ENCODE results near the gene PAPPA. TPM values are rescaled to one million over a fixed set of nuclear protein-coding genes. Genes with fewer than 3 reads are reported as not detected.

PAPPA gene
- total RNA-seq, 1 donor from 2014 or later, result 1.1 TPM

DNA sequence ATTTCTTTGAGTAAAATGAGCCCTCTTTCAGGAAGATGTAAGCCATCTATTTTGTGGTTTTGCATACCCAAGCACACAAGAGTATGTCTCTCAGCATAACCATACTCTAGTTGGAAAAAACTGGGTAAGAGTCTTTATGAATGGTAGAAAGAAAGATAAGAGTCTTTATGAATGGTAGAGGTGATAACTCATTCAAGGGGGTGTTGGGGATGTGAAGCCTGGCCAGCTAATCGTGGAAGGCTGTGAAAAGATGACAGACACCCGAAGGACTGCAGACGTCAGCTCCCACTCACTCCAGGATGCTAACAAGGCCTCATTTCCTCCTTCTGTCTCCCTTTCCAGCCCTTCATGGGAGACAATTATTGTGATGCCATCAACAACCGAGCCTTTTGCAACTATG, 228.5 kb downstream of the PAPPA start:
- no peak for ATAC-seq

GRCh38 chr9:116383133-116383532, 229.5 kb downstream of the PAPPA start:
- no peak for ATAC-seq
- intact Hi-C loops (cut with DNase I), result no loop called here
- no peak for DNase-seq (ENCODE audit: missing footprints)

More for the DNA sequence above, 228.5 kb downstream of the PAPPA start:
- intact Hi-C loops (cut with DNase I), result no loop called here
- DNase-seq (ENCODE audit: missing footprints), result no peak

DNA sequence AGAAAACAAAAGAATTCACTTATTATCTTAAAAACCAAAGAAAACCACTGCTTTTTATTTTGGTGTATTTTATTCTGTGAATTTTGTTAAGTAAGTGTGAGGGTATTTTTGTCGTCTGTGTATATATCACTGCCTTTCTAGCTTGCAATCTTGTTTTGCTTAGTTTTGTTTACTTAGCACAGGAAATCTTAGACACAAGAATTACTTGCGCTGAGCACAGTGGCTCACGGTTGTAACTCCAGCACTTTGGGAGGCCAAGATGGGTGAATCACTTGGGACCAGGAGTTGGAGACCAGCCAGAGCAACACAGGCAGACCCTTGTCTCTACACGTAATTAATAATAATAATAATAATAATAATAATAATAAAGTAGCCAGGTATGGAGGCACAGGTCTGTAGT, 230.3 kb downstream of the PAPPA start:
- ATAC-seq (no peak), DNase-seq (ENCODE audit: missing footprints) (no peak)
- intact Hi-C loops (cut with DNase I), result no loop called here

DNA sequence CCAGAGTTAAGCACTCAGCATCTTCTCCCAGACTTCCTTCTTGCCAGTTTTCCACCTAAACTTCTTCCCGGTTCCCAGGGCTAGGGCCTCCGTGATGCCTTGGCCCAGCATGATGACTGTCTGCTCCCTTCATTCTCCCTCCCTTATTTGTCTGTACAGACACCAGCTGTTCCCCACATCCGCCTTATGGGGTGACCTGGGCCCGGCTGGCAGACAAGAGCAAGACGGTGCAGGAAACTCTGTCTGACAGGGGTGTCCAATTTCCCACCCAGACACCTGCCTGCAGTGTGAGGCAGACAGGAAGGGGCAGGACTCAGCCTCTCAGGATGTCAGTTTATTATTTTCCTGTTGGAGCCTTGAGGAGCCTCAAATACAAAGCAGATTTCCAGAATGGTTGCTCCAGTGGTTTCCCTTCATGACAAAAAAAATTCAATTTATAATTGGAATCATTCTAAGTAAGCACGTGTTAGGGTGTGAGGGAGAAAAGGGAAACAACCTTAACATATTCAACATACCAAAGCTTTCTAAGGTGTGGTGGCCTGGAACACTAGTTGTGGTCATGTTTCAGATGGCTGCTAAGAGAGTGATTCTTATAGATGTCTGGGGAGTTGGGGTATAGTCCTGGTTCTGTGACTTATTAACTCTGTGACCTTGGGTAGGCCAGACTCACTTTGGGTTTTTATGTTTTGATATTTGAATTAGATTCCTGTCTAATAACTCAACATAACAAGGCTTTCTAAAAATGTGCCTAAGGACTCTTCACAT, 234.5 kb downstream of the PAPPA start:
- DNase-seq (ENCODE audit: missing footprints) (no peak), ATAC-seq (no peak)
- intact Hi-C loops (cut with DNase I), result no loop called here

DNA sequence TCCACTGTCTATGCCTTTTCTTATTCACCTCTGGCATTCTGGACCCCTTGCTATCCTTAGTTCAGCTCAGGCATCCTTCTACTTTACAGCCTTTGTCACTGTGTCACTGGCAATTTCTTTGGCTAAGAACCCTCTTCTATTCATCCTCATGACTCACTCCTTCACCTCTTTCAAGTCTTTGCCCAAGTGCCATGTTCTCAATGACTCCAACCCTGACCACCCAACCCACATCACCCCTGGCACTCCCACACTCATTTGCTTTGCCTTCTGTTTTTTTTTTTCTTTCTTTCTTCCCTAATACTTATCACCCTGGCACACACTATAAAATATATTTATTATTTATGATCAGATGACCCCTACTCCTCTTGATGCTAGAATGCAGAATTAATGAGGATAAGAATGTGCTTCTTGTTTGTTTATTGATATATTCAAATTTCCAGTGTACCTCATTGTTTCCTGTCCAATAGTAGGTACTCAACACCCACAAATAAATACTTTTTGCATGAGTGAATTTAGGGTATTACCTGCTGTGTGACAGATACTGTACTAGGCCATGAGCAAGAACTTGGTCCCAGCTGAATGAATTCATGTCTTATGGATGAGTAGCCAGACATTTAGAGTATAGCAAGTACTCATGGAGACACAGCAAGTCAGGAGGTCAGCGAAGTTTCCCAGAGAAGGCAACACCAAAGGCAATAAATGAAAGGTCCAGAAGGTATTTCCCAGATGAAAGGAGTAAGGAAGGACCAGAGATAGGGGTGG, 236.1 kb downstream of the PAPPA start:
- ATAC-seq (no peak), DNase-seq (ENCODE audit: missing footprints) (no peak)
- intact Hi-C loops (cut with DNase I), result no loop called here

- ATAC-seq (no peak), DNase-seq (ENCODE audit: missing footprints) (no peak)
- intact Hi-C loops (cut with DNase I), result no loop called here
Observed at GRCh38 chr9:116390303-116391228, 237.0 kb downstream of the PAPPA start.

DNA sequence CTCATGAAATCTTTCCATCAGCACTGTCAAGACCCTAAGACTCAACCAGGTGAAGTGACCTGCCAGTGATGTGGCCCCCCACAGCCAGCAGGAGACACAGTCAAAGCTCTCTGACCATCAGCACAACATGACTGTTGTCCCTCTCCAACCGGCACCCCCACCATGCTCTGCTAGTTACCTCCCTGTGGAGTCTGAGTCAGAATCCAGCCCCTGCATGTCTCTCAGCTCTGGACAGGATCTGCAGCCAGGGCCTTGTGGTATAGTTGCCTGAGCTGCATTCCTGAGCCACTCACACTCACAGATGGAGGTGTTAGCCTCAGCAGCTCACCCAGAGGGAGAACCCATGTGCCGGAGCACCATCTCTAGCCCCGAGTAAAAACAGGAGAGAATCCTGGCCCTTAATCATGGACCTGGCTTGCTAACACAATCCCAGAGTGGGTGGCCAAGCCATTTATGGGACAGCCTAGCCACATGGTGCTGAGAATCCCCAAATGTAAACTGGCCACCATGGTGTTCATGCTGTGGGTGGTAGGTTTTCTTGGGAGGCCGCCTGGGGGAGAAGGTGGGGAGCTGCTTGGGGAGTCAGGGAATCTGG, 237.8 kb downstream of the PAPPA start:
- intact Hi-C loops (cut with DNase I), result no loop called here
- no peak for DNase-seq (ENCODE audit: missing footprints)
- ATAC-seq, result no peak

- DNase-seq (ENCODE audit: missing footprints) (no peak), ATAC-seq (no peak)
- intact Hi-C loops (cut with DNase I), result no loop called here
Observed at GRCh38 chr9:116393198-116393597, 239.6 kb downstream of the PAPPA start.

DNA sequence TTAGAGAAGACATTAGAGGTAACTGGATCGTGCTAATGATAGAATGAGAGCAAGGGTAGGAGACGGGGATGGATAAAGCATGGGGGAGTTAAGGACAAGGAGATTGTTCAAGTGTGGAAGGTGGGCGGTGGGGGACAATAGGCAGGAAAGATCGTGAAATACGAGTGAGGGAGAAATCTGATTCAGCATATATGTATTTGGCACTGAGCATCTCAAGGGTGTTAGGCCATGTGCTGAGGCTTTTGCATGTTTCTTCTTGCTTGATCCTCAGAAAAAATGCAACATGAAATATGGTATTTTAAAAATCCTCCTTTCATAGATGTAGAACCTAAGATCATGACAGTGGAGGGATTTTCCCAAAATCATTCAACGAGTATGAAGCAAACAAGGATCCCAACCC, 240.5 kb downstream of the PAPPA start:
- intact Hi-C loops (cut with DNase I), result no loop called here
- DNase-seq (ENCODE audit: missing footprints) (no peak), ATAC-seq (no peak)

GRCh38 chr9:116394894-116395698, 241.5 kb downstream of the PAPPA start:
- intact Hi-C loops (cut with DNase I), result no loop called here
- DNase-seq (ENCODE audit: missing footprints) (no peak), ATAC-seq (no peak)

DNA sequence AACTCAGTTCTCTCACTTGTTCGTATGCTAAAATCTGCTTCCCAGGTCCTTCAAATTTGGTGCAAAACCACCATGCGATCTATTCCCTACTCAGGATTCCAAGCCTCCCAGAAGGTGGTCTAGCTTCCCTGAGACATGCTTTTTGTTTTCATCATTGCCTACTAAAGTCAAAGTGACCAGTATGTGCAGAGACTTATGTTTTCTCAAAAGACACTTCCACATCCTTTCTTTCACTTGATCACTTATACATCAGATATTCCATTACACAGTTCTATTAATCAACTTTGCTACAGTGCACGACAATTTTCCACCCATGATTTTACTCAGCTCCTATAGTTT, 242.1 kb downstream of the PAPPA start:
- DNase-seq (ENCODE audit: missing footprints) (no peak), ATAC-seq (no peak)
- intact Hi-C loops (cut with DNase I), result no loop called here

DNA sequence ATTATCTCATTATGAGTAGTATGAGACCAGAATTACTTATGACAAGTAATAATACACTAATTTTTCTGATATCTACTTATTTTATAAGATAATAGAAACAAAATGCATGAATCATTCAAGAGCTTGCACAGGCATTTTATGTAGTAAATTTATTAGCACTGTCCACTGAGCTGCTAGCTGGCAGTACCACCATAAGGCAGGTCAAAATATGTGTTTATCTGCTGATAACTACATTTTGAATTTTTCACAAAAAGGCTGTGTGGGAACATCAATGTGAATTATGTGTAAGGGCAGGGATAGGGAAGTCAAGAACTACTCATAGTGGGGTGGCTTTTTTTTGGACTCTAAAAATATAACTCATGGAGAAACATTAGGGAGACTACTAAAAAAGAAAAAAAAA, 249.6 kb downstream of the PAPPA start:
- no peak for DNase-seq (ENCODE audit: missing footprints)
- intact Hi-C loops (cut with DNase I), result no loop called here
- no peak for ATAC-seq

- intact Hi-C loops (cut with DNase I), result no loop called here
- ATAC-seq, result no peak
- no peak for DNase-seq (ENCODE audit: missing footprints)
Observed at GRCh38 chr9:116404228-116404627, 250.6 kb downstream of the PAPPA start.

DNA sequence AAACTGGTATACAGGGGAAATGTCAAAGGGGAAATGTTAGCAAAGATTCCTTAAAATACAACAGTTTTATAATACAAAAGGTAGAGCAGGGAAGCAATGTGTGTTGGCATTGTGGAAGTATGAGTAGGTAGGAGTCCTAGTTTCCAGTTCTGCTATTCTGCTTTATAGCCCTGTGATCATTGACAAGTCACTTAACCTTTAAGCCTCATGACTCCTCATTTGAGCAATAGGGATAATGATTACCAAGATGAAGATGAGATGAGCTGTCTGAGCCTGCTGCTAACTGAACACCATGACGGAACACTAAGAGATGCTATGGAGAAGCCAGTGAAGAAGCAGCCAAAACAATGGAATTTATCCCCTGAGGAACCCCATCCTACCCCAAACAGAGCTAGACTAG, 251.7 kb downstream of the PAPPA start:
- ATAC-seq (no peak), DNase-seq (ENCODE audit: missing footprints) (no peak)
- intact Hi-C loops (cut with DNase I), result no loop called here

GRCh38 chr9:116406469-116406868, 252.9 kb downstream of the PAPPA start:
- no peak for ATAC-seq

DNA sequence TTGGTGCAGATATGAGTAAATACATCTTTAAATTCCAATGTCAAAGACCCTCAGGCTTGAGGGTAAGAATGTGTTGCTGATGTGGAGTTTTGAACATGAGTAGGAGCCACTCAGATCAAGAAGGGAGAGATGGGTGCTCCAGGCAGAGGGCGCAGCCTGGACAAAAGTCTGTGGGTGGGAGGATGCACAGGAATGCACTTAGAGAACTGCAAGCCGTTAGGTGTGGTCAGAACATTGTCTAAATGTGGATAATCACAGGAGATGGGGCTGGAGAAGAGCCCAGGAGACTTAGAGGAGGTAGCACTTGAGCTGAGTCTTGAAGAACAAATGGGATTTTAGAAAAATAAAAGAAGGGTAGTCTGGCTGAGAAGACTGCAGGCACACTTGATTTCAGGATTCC, 255.5 kb downstream of the PAPPA start:
- intact Hi-C loops (cut with DNase I), result no loop called here
- DNase-seq (ENCODE audit: missing footprints) (no peak), ATAC-seq (no peak)

More at GRCh38 chr9:116406469-116406868, 252.9 kb downstream of the PAPPA start:
- intact Hi-C loops (cut with DNase I), result no loop called here
- no peak for DNase-seq (ENCODE audit: missing footprints)

GRCh38 chr9:116409638-116410037, 256.0 kb downstream of the PAPPA start:
- intact Hi-C loops (cut with DNase I), result no loop called here
- DNase-seq (ENCODE audit: missing footprints) (no peak), ATAC-seq (no peak)

DNA sequence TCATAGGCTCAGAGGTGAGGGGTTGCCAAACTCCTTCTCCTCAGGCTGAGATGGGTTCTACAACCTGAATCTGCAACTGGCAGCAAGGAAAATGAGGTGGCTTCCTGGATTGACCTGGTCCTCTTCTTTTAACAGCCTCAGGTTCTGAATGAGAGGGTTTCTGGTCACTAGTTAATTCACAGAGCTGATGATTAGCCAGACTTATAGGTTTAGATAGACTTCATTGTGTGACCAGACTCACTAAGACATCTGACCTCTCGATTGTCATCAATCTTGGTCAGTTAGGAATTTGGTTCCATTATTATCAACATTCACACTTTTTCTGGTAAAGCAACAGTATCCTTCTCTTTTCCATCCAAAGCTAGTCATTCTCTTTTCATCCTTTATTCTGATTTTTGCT, 257.9 kb downstream of the PAPPA start:
- ATAC-seq (no peak), DNase-seq (ENCODE audit: missing footprints) (no peak)
- intact Hi-C loops (cut with DNase I), result no loop called here

Data from Right ventricle myocardium inferior (tissue), 1 donor.